Parathyroid adenoma (tissue), 2 donors: Measurements from ENCODE around the gene CHRNA9.
"Not testable (repeated sequence)": the region's sequence is repeated elsewhere in the genome, so short reads cannot be mapped to it uniquely, and the experiment has no call there.

Source experiments
- H2AFZ ChIP-seq: fragments of 300-600 bp; sonication (generic); one replicate; pipeline ENCODE4 v1.7.0; 2017; ENCODE audit warnings: antibody characterized with exemption, mild to moderate bottlenecking
- H3K27ac ChIP-seq: fragments of 300-600 bp; sonication (generic); one replicate; pipeline ENCODE4 v1.7.0; 2017
- H3K27me3 ChIP-seq: fragments of 300-600 bp; sonication (generic); one replicate; pipeline ENCODE4 v1.7.0; 2017; ENCODE audit warnings: low read length; ENCODE audit not compliant: control insufficient read depth, insufficient read depth
- H3K36me3 ChIP-seq: fragments of 300-600 bp; sonication (generic); one replicate; pipeline ENCODE4 v1.7.0; 2017; ENCODE audit warnings: low read length; ENCODE audit not compliant: control insufficient read depth, insufficient read depth
- H3K4me1 ChIP-seq: fragments of 300-600 bp; sonication (generic); one replicate; pipeline ENCODE4 v1.7.0; 2017; ENCODE audit warnings: control low read depth
- H3K4me2 ChIP-seq: fragments of 300-600 bp; sonication (generic); one replicate; pipeline ENCODE4 v1.7.0; 2017; ENCODE audit warnings: low read length
- H3K4me3 ChIP-seq: fragments of 300-600 bp; sonication (generic); one replicate; pipeline ENCODE4 v1.7.0; 2017; ENCODE audit warnings: low read depth, low read length
- H3K79me2 ChIP-seq: fragments of 300-600 bp; sonication (generic); one replicate; pipeline ENCODE4 v1.7.0; 2017; ENCODE audit warnings: control low read depth
- H3K9ac ChIP-seq: fragments of 300-600 bp; sonication (generic); one replicate; pipeline ENCODE4 v1.7.0; 2017; ENCODE audit warnings: mild to moderate bottlenecking
- H3K9me3 ChIP-seq: fragments of 300-600 bp; sonication (generic); one replicate; pipeline ENCODE4 v1.7.0; 2017; ENCODE audit warnings: low read length; ENCODE audit not compliant: control insufficient read depth
- CTCF ChIP-seq: fragments of 300-600 bp; sonication (generic); IDR thresholded peaks from one replicate; pipeline ENCODE4 v1.7.0; 2017; ENCODE audit warnings: antibody characterized with exemption, mild to moderate bottlenecking
- donor health status: primary hyperparathyroidism.

The CHRNA9 gene

DNA sequence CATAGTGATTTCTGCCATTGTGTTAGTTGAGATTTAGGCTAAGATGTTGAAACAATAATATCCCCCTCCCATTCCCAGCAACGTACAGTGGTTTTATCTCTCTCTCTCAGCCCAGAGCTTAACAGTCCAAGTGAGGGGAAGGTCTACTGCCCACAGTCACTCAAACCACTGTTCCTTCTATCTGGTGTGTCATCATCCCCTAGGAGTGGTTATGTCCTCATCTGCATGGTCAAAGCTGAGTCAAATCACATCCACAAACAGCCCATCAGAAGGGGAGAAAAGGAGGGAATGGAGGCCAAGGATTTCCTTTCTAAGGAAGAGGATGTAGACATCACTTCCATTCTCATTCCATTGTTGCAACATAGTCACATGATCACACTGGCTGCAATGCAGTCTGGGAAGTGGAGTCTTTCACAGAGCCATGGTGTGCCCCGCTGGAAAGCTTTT is 42.8 kb upstream of the CHRNA9 start:
- Histone ChIP-seq H3K36me3 (no peaks in the 10 kb centered on the region), H2AFZ (no peak overlapping the region), H3K9ac (no peak overlapping the region), H3K27me3 (no peaks in the 10 kb centered on the region), H3K9me3 (no peaks in the 10 kb centered on the region), H3K79me2 (no peaks in the 10 kb centered on the region), H3K4me2 (no peak overlapping the region), H3K4me1 (no peaks in the 10 kb centered on the region), H3K4me3 (no peak overlapping the region), H3K27ac (no peak overlapping the region)
- no peak for TF ChIP-seq CTCF

DNA sequence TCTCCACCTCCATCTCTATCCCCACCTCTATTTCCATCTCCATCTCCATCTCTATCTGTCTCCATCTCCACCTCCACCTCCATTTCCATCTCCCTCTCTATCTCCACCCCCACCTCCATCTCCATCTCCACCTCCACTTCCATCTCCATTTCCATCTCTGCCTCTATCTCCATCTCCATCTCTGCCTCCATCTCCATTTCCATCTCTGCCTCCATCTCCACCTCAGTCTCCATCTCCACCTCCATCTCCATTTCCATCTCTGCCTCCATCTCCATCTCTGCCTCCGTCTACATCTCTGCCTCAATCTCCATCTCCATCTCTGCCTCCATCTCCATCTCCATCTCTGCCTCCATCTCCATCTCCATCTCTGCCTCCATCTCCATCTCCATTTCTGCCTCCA is 40.8 kb upstream of the CHRNA9 start:
- H3K9me3 ChIP-seq = no peaks in the 10 kb centered on the region
- H3K4me2 ChIP-seq = no peak overlapping the region
- no peaks in the 10 kb centered on the region for H3K79me2 ChIP-seq
- TF ChIP-seq CTCF = no peak
- no peak overlapping the region for H3K27ac ChIP-seq
- no peak overlapping the region for H3K4me3 ChIP-seq
- no peak overlapping the region for H2AFZ ChIP-seq
- H3K9ac ChIP-seq = no peak overlapping the region
- no peaks in the 10 kb centered on the region for H3K27me3 ChIP-seq
- no peaks in the 10 kb centered on the region for H3K4me1 ChIP-seq
- H3K36me3 ChIP-seq = no peaks in the 10 kb centered on the region

DNA sequence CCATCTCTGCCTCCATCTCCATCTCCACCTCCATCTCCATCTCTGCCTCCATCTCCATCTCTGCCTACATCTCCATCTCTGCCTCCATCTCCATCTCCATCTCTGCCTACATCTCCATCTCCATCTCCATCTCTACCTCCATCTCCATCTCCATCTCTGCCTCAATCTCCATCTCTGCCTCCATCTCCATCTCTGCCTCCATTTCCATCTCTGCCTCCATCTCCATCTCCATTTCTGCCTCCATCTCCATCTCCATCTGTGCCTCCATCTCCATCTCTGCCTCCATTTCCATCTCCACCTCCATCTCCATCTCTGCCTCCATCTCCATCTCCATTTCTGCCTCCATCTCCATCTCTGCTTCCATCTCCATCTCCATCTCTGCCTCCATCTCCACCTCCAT is 40.1 kb upstream of the CHRNA9 start:
- not testable (repeated sequence) for H3K4me1 ChIP-seq, H3K79me2 ChIP-seq, H3K9ac ChIP-seq, H2AFZ ChIP-seq, H3K36me3 ChIP-seq, H3K9me3 ChIP-seq, H3K27me3 ChIP-seq, H3K4me2 ChIP-seq, H3K4me3 ChIP-seq, H3K27ac ChIP-seq

DNA sequence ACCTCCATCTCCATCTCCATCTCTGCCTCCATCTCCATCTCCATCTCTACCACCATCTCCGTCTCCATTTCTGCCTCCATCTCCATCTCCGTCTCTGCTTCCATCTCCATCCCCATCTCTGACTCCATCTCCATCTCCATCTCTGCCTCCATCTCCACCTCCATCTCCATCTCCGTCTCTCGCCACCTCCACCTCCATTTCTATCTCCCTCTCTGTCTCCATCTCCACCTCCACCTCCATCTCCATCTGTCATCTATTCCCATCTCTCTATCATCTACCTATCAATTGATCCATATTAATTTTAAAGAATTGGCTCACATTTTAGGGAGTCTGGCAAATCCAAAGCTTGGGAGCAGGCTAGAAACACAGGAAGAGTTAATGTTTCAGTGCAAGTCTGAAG is 39.6 kb upstream of the CHRNA9 start:
- H3K36me3 ChIP-seq = no peaks in the 10 kb centered on the region
- H3K4me2 ChIP-seq = no peak overlapping the region
- no peak overlapping the region for H2AFZ ChIP-seq
- H3K27me3 ChIP-seq = no peaks in the 10 kb centered on the region
- H3K9me3 ChIP-seq = no peaks in the 10 kb centered on the region
- H3K27ac ChIP-seq = no peak overlapping the region
- H3K9ac ChIP-seq = no peak overlapping the region
- no peaks in the 10 kb centered on the region for H3K79me2 ChIP-seq
- H3K4me3 ChIP-seq = no peak overlapping the region
- no peak for TF ChIP-seq CTCF
- no peaks in the 10 kb centered on the region for H3K4me1 ChIP-seq

DNA sequence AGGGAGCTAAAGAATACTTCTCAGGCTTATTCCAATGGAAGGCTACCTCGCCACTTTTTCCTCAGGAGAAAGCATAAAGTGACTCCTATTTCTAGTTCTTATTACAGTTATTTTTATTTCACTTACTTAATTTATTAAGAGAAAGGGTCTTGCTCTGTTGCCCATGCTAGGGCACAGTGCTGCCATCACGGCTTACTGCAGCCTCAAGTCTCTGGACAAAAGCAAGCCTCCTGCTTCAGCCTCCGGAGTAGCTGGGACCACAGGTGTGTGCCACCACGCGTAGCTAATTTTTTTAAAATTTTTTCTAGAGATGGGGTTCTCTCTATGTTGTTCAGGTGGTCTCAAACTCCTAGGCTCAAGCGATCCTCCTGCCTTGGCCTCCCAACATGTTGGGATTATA is 36.0 kb upstream of the CHRNA9 start:
- Histone ChIP-seq H3K27me3 (no peaks in the 10 kb centered on the region), H3K27ac (no peak overlapping the region), H3K4me3 (no peak overlapping the region), H2AFZ (no peak overlapping the region), H3K4me1 (peaks cover 2% of the 10 kb centered on the region), H3K4me2 (no peak overlapping the region), H3K36me3 (no peaks in the 10 kb centered on the region), H3K9me3 (no peaks in the 10 kb centered on the region), H3K79me2 (no peaks in the 10 kb centered on the region), H3K9ac (no peak overlapping the region)
- TF ChIP-seq CTCF = no peak
